ENCODE results near the gene CERS6. TPM values are rescaled to one million over a fixed set of nuclear protein-coding genes. Genes with fewer than 3 reads are reported as not detected.

The CERS6 gene
- total and polyA plus RNA-seq, 2 of the 8 experiments (the other 6 are each of a cell fraction or from before 2014, with no cell fraction given) = 6.8 to 28.2 TPM

DNA sequence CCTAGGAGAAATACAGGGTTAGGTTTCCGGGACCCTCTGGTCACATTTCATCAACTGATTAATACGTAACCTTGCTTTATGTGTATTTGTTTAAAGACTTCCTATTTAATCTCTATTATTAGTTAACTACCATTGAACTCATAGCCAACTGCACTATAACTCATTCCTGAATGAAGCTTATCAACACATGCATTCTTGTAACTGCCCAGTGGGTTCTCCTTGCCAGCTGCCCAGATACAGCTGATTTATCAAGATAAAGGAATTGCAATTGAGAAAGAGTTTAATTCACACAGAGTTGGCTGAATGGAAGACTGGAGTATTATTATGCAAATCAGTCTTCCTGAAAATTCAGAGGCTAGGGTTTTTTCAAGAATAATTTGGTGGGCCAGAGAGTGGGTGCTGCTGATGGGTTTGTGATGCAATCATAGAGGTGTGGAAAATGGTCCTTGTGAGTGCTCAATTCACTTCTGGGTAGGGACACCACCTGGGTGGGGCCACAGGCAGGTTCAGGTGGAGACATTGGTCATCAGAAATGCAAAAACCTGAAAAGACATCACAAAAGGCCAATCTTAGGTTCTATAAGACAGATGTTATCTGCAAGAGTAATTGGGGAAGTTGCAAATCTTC lies 325.2 kb downstream of the CERS6 start:
- H4K8ac ChIP-seq (ENCODE audit: extremely low read depth, insufficient read depth, low read length) = no peak overlapping the region
- no peak overlapping the region for H3K18ac ChIP-seq (ENCODE audit: extremely low read depth, low read length)
- no peak overlapping the region for H3K14ac ChIP-seq (ENCODE audit: insufficient read length)
- H3K9me3 ChIP-seq (ENCODE audit: insufficient read depth in 2 of 2, low read depth in 1 of 2, low read length in 1 of 2) = peaks cover 0 to under 1% of the 10 kb centered on the region in 2 experiments; a peak in 1 of 4 replicates
- no peak overlapping the region for H3K9ac ChIP-seq (replicated peaks in 1 of 4; ENCODE audit: extremely low read depth in 1 of 4, low read depth in 3 of 4, low read length in 3 of 4)
- WGBS, 2 experiments (ENCODE audit: extremely low coverage in 1 of 2, insufficient coverage in 1 of 2, insufficient read length in 1 of 2, insufficient replicate concordance in 2 of 2, low coverage in 1 of 2, low lambda C conversion rate in 2 of 2, missing lambda C conversion rate in 1 of 2) = 90% methylated on average over 2 of the region's 2 CpGs; no CpG with 5 or more reads in 1 of the 2 experiments
- H3K79me2 ChIP-seq (ENCODE audit: control insufficient read depth in 1 of 2, insufficient read depth in 2 of 2, low read length in 2 of 2) = no peaks in the 10 kb centered on the region
- H2BK15ac ChIP-seq (ENCODE audit: low read length) = no peak overlapping the region
- no peak overlapping the region for H2AK5ac ChIP-seq (ENCODE audit: low read depth, low read length)
- H2AFZ ChIP-seq (ENCODE audit: low read length) = no peak overlapping the region
- H3K27ac ChIP-seq (ENCODE audit: low read depth, low read length) = no peak overlapping the region
- TF ChIP-seq RFX5 (IDR thresholded peaks at IDR 0.05; ENCODE audit: borderline replicate concordance, low read depth, low read length) (no peak), CEBPB (IDR thresholded peaks at IDR 0.05; ENCODE audit: low read depth, low read length) (peak; percentile 71; the same call in 1 of the 2 replicates)
- no peaks in the 10 kb centered on the region for H4K20me1 ChIP-seq (replicated peaks in 1 of 2; ENCODE audit: control insufficient read depth in 1 of 2, insufficient read depth in 2 of 2, low read length in 2 of 2)
- peak overlapping the region in 1 of 2 experiments; percentile 26; a peak in 2 of 4 replicates for H3K4me2 ChIP-seq (ENCODE audit: insufficient read depth in 1 of 2, low read depth in 2 of 2, low read length in 2 of 2)
- no peak overlapping the region for H3K56ac ChIP-seq (replicated peaks; ENCODE audit: insufficient read length, low read depth, low read length)
- no peak for DNase-seq (ENCODE audit: low read depth in 1 of 2, low spot score in 2 of 2)
- H3K27me3 ChIP-seq (replicated peaks in 1 of 4; ENCODE audit: control insufficient read depth in 3 of 4, extremely low read depth in 1 of 4, insufficient read depth in 3 of 4, low read length in 3 of 4) = no peaks in the 10 kb centered on the region
- FAIRE-seq = no peak
- H2BK12ac ChIP-seq (ENCODE audit: low read depth, low read length) = no peak overlapping the region
- H3K79me1 ChIP-seq (ENCODE audit: low read depth, low read length) = no peaks in the 10 kb centered on the region
- H3K23me2 ChIP-seq (ENCODE audit: low read depth, low read length) = no peaks in the 10 kb centered on the region
- H2BK120ac ChIP-seq (replicated peaks; ENCODE audit: low read depth, low read length) = no peak overlapping the region
- no peak overlapping the region for H3K4ac ChIP-seq (replicated peaks; ENCODE audit: insufficient read length, low read depth, low read length)
- H2BK5ac ChIP-seq (ENCODE audit: low read depth, low read length) = 0 out of 2 replicates have a peak overlapping the region, but pooled peaks have one; percentile 73
- ChIA-PET POLR2A (ENCODE audit: partially characterized antibody) (interaction anchor here (1.1 kb wide), 1 partner anchor 34 kb away, joined by 3 read pairs; no protein-coding TSS in a partner anchor), CTCF (ENCODE audit: partially characterized antibody) (interaction anchor here (1.2 kb wide), 1 partner anchor 8 kb away, joined by 7 read pairs; no protein-coding TSS in a partner anchor)
- no peak overlapping the region for H3K23ac ChIP-seq (ENCODE audit: insufficient read length)
- H3K4me3 ChIP-seq (ENCODE audit: extremely low read depth in 1 of 4, insufficient read depth in 2 of 4, low read depth in 3 of 4, low read length in 4 of 4) = no peak overlapping the region
- peak overlapping the region; percentile 6; the same call in 1 of the 2 replicates for H2BK20ac ChIP-seq (ENCODE audit: low read length)
- no peak overlapping the region for H4K91ac ChIP-seq (replicated peaks; ENCODE audit: insufficient read length, low read length)
- H3K4me1 ChIP-seq (replicated peaks in 1 of 4; ENCODE audit: control insufficient read depth in 3 of 4, insufficient read depth in 4 of 4, low read length in 3 of 4) = peaks cover 0 to 17% (median 4%) of the 10 kb centered on the region in 4 experiments; a peak in 6 of 7 replicates
- no peak overlapping the region for H4K5ac ChIP-seq (ENCODE audit: insufficient read length, low read depth, low read length)
- no peaks in the 10 kb centered on the region; a peak in 1 of 8 replicates for H3K36me3 ChIP-seq (ENCODE audit: control insufficient read depth in 2 of 4, insufficient read depth in 4 of 4, low read length in 3 of 4)
